Transverse colon (tissue), 4 donors: ENCODE data around the gene GCM1.

Experiments used
- POLR2A ChIP-seq: fragments of 450-650 bp; IDR thresholded peaks from one replicate; pipeline ENCODE4 v1.6.1; 2016; ENCODE audit warnings: antibody characterized with exemption, mild to moderate bottlenecking, moderate library complexity
- POLR2AphosphoS5 ChIP-seq, 3 donors: sonication (generic); formaldehyde crosslinking; IDR thresholded peaks; one replicate each; pipeline ENCODE4 v1.6.1; 2016; ENCODE audit warnings: antibody characterized with exemption in 3 of 3
- TF ChIP-seq, protein P1 (sequence below), 5 experiments: fragments of 200-600 bp in 3 of 5; fragments of 450-650 bp in 2 of 5; sonication (generic) in 3 of 5; IDR thresholded peaks; 1 replicate in 2 of 5; 2 replicates in 3 of 5; pipeline ENCODE4 v1.5.1; 2016 to 2017; ENCODE audit warnings: antibody characterized with exemption in 5 of 5, inconsistent platforms in 3 of 5, mild to moderate bottlenecking in 2 of 5, moderate library complexity in 1 of 5

DNA sequence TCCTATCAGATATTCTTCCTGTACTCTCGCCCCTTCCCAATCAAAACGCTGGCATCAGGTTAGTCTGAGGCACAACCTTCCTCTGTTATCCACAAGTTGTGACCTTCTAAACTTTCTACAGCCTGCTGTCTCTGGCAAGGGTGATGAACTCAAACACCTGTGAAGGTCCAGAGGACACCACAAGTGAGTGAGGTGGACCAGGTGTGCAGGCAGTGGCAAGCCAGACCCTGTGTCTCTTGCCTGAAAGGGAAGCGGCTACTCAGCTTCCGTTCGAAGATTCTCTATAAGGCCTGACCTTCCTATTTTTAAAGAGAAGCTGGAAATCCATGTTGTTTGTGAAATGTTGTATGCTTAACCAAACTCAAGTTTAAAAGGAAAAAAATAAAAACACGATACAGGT, 36.8 kb downstream of the GCM1 start:
- TF ChIP-seq, protein P1, sequence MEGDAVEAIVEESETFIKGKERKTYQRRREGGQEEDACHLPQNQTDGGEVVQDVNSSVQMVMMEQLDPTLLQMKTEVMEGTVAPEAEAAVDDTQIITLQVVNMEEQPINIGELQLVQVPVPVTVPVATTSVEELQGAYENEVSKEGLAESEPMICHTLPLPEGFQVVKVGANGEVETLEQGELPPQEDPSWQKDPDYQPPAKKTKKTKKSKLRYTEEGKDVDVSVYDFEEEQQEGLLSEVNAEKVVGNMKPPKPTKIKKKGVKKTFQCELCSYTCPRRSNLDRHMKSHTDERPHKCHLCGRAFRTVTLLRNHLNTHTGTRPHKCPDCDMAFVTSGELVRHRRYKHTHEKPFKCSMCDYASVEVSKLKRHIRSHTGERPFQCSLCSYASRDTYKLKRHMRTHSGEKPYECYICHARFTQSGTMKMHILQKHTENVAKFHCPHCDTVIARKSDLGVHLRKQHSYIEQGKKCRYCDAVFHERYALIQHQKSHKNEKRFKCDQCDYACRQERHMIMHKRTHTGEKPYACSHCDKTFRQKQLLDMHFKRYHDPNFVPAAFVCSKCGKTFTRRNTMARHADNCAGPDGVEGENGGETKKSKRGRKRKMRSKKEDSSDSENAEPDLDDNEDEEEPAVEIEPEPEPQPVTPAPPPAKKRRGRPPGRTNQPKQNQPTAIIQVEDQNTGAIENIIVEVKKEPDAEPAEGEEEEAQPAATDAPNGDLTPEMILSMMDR (IDR thresholded peaks at IDR 0.05), result no peak
- TF ChIP-seq POLR2AphosphoS5 (IDR thresholded peaks at IDR 0.05), result no peak
- TF ChIP-seq POLR2A, result no peak
